ENCODE measurements around the gene ITK. TPM values are rescaled to one million over a fixed set of nuclear protein-coding genes. Genes with fewer than 3 reads are reported as not detected.

The ITK gene
- total and polyA plus RNA-seq, 9 donors, result 0.35 to 2.1 (median 1.5) TPM

DNA sequence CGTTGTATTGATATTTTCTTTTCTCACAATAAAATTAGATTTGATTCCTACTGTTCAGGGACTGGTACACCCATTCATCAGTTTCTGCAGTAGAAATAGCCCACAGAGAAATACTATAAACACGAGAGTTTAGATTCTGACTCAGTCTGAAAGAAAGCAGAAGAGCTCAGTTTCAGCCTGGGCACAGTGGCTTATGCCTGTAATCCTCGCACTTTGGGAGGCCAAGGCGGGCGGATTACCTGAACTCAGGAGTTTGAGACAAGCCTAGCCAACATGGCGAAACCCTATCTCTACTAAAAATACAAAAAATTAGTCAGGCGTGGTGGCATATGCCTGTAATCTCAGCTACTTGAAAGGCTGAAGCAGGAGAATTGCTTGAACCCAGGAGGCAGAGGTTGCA lies 8.6 kb downstream of the ITK start:
- DNase-seq, result no peak
- Histone ChIP-seq H3K36me3 (no peaks in the 10 kb centered on the region), H3K27ac (no peak overlapping the region), H3K4me3 (no peak overlapping the region), H3K27me3 (no peaks in the 10 kb centered on the region), H3K9me3 (peaks cover 0 to 3% of the 10 kb centered on the region in 2 donors), H3K4me1 (ENCODE audit: insufficient read depth) (no peaks in the 10 kb centered on the region)
- 81 to 93% (median 84%) methylated on average over 7 of the region's 7 CpGs for WGBS, 3 donors
- intact Hi-C loops (cut with DNase I), result no loop called here
- TF ChIP-seq POLR2A (IDR thresholded peaks at IDR 0.05) (no peak), EP300 (IDR thresholded peaks at IDR 0.05) (no peak)
- TF ChIP-seq, protein P1, sequence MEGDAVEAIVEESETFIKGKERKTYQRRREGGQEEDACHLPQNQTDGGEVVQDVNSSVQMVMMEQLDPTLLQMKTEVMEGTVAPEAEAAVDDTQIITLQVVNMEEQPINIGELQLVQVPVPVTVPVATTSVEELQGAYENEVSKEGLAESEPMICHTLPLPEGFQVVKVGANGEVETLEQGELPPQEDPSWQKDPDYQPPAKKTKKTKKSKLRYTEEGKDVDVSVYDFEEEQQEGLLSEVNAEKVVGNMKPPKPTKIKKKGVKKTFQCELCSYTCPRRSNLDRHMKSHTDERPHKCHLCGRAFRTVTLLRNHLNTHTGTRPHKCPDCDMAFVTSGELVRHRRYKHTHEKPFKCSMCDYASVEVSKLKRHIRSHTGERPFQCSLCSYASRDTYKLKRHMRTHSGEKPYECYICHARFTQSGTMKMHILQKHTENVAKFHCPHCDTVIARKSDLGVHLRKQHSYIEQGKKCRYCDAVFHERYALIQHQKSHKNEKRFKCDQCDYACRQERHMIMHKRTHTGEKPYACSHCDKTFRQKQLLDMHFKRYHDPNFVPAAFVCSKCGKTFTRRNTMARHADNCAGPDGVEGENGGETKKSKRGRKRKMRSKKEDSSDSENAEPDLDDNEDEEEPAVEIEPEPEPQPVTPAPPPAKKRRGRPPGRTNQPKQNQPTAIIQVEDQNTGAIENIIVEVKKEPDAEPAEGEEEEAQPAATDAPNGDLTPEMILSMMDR (IDR thresholded peaks at IDR 0.05), result no peak

DNA sequence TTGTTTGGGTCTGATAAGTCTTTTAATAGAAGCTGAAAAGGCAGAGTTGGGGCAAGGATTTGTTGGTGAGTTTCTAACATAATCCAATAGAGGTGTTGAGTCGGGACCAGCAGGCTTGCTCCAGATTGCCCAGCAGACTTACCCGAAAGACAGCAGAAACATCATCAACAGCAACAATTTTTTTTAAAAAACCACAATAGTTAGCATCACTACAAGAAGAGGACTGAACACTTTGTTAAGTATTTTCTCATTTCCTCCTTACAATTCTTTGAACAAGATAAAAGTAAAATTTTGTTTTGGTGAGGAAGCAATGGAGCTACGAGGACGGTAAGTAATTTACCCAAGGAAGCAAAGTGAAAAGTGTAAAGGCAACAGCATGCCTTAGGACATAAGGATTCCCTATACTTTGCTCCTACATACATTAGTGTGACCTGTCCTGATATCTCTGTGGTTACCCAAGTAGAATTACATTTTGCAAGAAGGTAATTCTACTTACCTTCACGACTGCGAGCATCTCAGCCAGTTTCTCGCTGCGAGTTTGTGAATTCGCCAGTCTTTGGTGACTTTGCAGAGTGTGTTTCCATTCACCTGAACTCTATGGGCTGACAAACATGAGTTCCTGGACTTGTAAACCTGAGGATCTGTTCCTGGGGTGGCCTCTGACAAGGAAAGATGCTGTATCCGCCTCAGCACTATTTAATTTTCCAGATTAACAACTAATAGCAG lies 13.2 kb downstream of the ITK start:
- Histone ChIP-seq H3K4me3 (no peak overlapping the region), H3K36me3 (no peaks in the 10 kb centered on the region), H3K4me1 (ENCODE audit: insufficient read depth) (no peaks in the 10 kb centered on the region), H3K27me3 (no peaks in the 10 kb centered on the region), H3K27ac (no peak overlapping the region), H3K9me3 (peaks cover 0 to 3% of the 10 kb centered on the region in 2 donors)
- intact Hi-C loops (cut with DNase I), result no loop called here
- 88 to 93% (median 92%) methylated on average over 10 of the region's 10 CpGs for WGBS, 3 donors
- no peak for TF ChIP-seq EP300 (IDR thresholded peaks at IDR 0.05)
- no peak for DNase-seq

DNA sequence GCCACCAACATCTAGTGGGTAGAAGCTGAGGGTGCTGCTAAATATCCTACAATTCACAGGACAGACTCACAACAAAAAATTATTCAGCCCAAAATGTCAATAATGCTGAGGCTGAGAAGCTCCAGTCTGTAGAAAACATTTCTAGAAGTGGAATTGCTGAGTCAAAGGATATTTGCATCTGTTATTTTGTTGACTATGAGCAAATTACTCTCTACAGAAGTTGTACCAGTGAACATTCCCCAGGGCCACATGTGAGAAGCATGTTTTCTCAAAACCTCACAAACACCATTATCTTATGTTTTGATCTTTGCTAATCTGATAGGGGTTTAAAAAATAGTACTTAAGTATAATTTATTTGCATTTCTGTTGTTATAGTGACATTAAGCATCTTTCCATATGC lies 15.4 kb downstream of the ITK start:
- Histone ChIP-seq H3K36me3 (no peaks in the 10 kb centered on the region), H3K27me3 (no peaks in the 10 kb centered on the region), H3K27ac (no peak overlapping the region), H3K4me1 (ENCODE audit: insufficient read depth) (no peaks in the 10 kb centered on the region), H3K9me3 (peaks cover 0 to 3% of the 10 kb centered on the region in 2 donors), H3K4me3 (no peak overlapping the region)
- no peak for DNase-seq
- TF ChIP-seq EP300 (IDR thresholded peaks at IDR 0.05), result no peak
- TF ChIP-seq POLR2A (IDR thresholded peaks at IDR 0.05), result no peak
- intact Hi-C loops (cut with DNase I), result no loop called here

DNA sequence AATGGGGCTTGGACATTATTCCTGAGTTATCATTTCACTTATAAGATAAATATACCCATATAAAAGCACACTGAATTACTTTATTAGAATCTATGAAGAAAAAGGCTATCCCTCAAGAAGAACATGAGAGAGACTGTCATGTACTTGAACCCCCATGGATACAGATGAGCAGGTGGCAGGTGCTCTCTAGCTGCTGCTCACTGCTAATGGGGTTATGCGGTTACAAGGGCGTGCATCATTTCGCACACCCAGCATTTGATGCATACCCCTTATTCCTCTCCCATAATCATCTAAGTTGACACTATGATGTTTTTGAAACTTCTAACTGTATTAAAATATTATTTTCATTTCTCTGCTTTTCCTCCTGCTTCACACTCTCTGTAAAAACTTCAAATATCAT lies 16.4 kb downstream of the ITK start:
- TF ChIP-seq EP300 (IDR thresholded peaks at IDR 0.05), result no peak
- H3K4me1 ChIP-seq (ENCODE audit: insufficient read depth), result no peaks in the 10 kb centered on the region
- 73 to 82% (median 77%) methylated on average over 3 of the region's 3 CpGs for WGBS, 3 donors
- no peak overlapping the region for H3K4me3 ChIP-seq
- H3K27ac ChIP-seq, result no peak overlapping the region
- intact Hi-C loops (cut with DNase I), result no loop called here
- H3K27me3 ChIP-seq, result no peaks in the 10 kb centered on the region
- H3K9me3 ChIP-seq, result peaks cover 0 to 2% of the 10 kb centered on the region in 2 donors
- no peaks in the 10 kb centered on the region for H3K36me3 ChIP-seq
- DNase-seq, result no peak

DNA sequence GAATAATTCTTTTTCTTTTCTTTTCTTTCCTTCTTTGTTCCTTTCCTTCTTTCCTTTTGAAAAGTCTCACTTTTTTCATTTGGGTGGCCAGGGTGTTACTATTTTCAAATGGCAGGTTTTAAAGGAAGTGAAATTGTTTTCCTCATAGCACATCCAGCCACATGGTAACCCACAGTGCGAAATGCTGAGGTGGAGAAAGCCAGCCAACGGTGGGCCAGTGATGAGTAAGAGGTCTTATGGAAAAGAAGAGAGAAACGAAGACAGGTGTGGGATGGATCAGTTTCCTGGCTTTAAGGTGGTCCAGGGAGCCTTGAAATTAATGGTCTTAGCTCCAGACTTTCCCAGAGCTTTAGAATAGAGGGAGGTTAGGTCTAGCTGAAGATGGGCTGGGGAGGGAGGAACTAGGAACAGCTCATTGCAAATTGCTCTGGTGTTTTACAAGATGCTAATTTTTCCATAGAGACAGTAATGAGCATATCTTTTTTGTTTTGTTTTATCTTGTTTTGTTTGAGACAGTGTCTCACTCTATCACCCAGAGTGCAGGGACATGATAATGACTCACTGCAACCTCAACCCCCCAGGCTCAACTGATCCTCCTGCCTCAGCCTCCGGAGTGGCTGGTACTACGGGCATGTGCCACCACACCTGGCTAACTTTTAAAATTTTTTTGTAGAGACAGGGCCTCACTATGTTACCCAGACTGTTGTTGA lies 17.8 kb downstream of the ITK start:
- no peak overlapping the region for H3K4me3 ChIP-seq
- 37 to 48% (median 37%) methylated on average over 5 of the region's 5 CpGs for WGBS, 3 donors
- H3K9me3 ChIP-seq, result no peaks in the 10 kb centered on the region
- intact Hi-C loops (cut with DNase I), result no loop called here
- H3K36me3 ChIP-seq, result no peaks in the 10 kb centered on the region
- H3K27me3 ChIP-seq, result no peaks in the 10 kb centered on the region
- H3K27ac ChIP-seq, result no peak overlapping the region
- H3K4me1 ChIP-seq (ENCODE audit: insufficient read depth), result no peaks in the 10 kb centered on the region
- DNase-seq, result no peak
- TF ChIP-seq POLR2A (IDR thresholded peaks at IDR 0.05), result no peak
- no peak for TF ChIP-seq EP300 (IDR thresholded peaks at IDR 0.05)
- TF ChIP-seq, protein P1 (IDR thresholded peaks at IDR 0.05), result no peak

DNA sequence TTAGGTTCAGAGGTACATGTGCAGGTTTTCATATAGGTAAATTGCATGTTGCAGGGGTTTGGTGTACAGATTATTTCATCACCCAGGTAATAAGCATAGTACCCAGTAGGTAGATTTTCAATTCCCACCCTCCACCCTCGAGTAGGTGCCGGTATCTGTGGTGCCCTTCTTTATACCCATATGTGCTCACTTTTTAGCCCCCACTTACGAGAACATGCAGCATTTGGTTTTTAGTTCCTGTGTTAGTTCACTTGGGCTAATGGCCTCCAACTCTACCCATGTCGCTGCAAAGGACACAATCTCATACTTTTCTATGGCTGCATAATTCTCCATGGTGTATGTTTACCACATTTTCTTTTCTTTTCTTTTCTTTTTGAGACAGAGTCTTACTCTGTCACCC lies 21.2 kb downstream of the ITK start:
- H3K4me3 ChIP-seq, result no peak overlapping the region
- no peaks in the 10 kb centered on the region for H3K36me3 ChIP-seq
- H3K27me3 ChIP-seq, result no peaks in the 10 kb centered on the region
- WGBS, 3 donors, result 81 to 87% (median 85%) methylated on average over 4 of the region's 4 CpGs
- H3K9me3 ChIP-seq, result no peaks in the 10 kb centered on the region
- no peak for DNase-seq
- intact Hi-C loops (cut with DNase I), result no loop called here
- no peak overlapping the region for H3K27ac ChIP-seq
- no peaks in the 10 kb centered on the region for H3K4me1 ChIP-seq (ENCODE audit: insufficient read depth)
- TF ChIP-seq POLR2A (IDR thresholded peaks at IDR 0.05) (no peak), EP300 (IDR thresholded peaks at IDR 0.05) (no peak)
- TF ChIP-seq, protein P1 (IDR thresholded peaks at IDR 0.05), result no peak
